Activated naive CD4-positive, alpha-beta T cell treated with anti-CD3 and anti-CD28 coated beads, Interleukin-2, amount 50 U/mL, for 24 hours (primary cell): ENCODE results near the gene FBXL12.

Experiments used
- H3K27ac Mint-ChIP-seq: one replicate; pipeline ENCODE4 v1.8.0; 2021; ENCODE audit warnings: mild to moderate bottlenecking, mixed read lengths
- H3K27me3 Mint-ChIP-seq: one replicate; pipeline ENCODE4 v1.8.0; 2021; ENCODE audit warnings: mixed read lengths
- H3K36me3 Mint-ChIP-seq: one replicate; pipeline ENCODE4 v1.8.0; 2021; ENCODE audit warnings: mixed read lengths
- H3K4me1 Mint-ChIP-seq: one replicate; pipeline ENCODE4 v1.8.0; 2021; ENCODE audit warnings: mixed read lengths
- H3K4me3 Mint-ChIP-seq: one replicate; pipeline ENCODE4 v1.8.0; 2021; ENCODE audit warnings: mild to moderate bottlenecking, mixed read lengths
- H3K9me3 Mint-ChIP-seq: one replicate; pipeline ENCODE4 v1.8.0; 2021; ENCODE audit warnings: mixed read lengths

Gene FBXL12

GRCh38 chr19:9818734-9819595 is at the start of gene FBXL12:
FBXL12 (minus strand) TSS chr19:9819079; CDS start chr19:9818813, 266 bp downstream.
- Mint-ChIP-seq H3K9me3 (no peaks in the 10 kb centered on the region), H3K27me3 (no peaks in the 10 kb centered on the region), H3K4me1 (peaks cover 40% of the 10 kb centered on the region), H3K4me3 (peak within 1 kb of the TSS; percentile 89), H3K36me3 (peaks cover 11% of the 10 kb centered on the region), H3K27ac (peak within 1 kb of the TSS; percentile 87)

- Mint-ChIP-seq H3K36me3 (no peaks in the 10 kb centered on the region), H3K4me1 (peaks cover 60% of the 10 kb centered on the region), H3K27me3 (no peaks in the 10 kb centered on the region), H3K9me3 (no peaks in the 10 kb centered on the region), H3K4me3 (no peak overlapping the region), H3K27ac (peak overlapping the region; percentile 62)
Measured at GRCh38 chr19:9865732-9866501, 47.0 kb upstream of the FBXL12 start.

GRCh38 chr19:9863759-9864158 is 44.9 kb upstream of the FBXL12 start:
- H3K4me3 Mint-ChIP-seq: peak overlapping the region; percentile 79
- no peaks in the 10 kb centered on the region for H3K36me3 Mint-ChIP-seq
- peak overlapping the region; percentile 88 for H3K27ac Mint-ChIP-seq
- H3K4me1 Mint-ChIP-seq: peaks cover 81% of the 10 kb centered on the region
- H3K27me3 Mint-ChIP-seq: no peaks in the 10 kb centered on the region
- H3K9me3 Mint-ChIP-seq: no peaks in the 10 kb centered on the region

GRCh38 chr19:9862938-9863337 is 44.1 kb upstream of the FBXL12 start:
- H3K4me1 Mint-ChIP-seq: peaks cover 89% of the 10 kb centered on the region
- H3K27ac Mint-ChIP-seq: peak overlapping the region; percentile 89
- no peaks in the 10 kb centered on the region for H3K27me3 Mint-ChIP-seq
- H3K36me3 Mint-ChIP-seq: no peaks in the 10 kb centered on the region
- peak overlapping the region; percentile 79 for H3K4me3 Mint-ChIP-seq
- no peaks in the 10 kb centered on the region for H3K9me3 Mint-ChIP-seq

GRCh38 chr19:9861503-9861902 is 42.6 kb upstream of the FBXL12 start:
- no peaks in the 10 kb centered on the region for H3K9me3 Mint-ChIP-seq
- no peaks in the 10 kb centered on the region for H3K36me3 Mint-ChIP-seq
- peaks cover 95% of the 10 kb centered on the region for H3K4me1 Mint-ChIP-seq
- H3K27me3 Mint-ChIP-seq: no peaks in the 10 kb centered on the region
- H3K4me3 Mint-ChIP-seq: no peak overlapping the region
- no peak overlapping the region for H3K27ac Mint-ChIP-seq

- H3K4me3 Mint-ChIP-seq: no peak overlapping the region
- H3K9me3 Mint-ChIP-seq: no peaks in the 10 kb centered on the region
- peak overlapping the region; percentile 4 for H3K27ac Mint-ChIP-seq
- H3K27me3 Mint-ChIP-seq: no peaks in the 10 kb centered on the region
- H3K36me3 Mint-ChIP-seq: no peaks in the 10 kb centered on the region
- peaks cover 94% of the 10 kb centered on the region for H3K4me1 Mint-ChIP-seq
Measured at GRCh38 chr19:9860407-9860806, 41.5 kb upstream of the FBXL12 start.

GRCh38 chr19:9858766-9859165 is 39.9 kb upstream of the FBXL12 start:
- H3K4me3 Mint-ChIP-seq: peak overlapping the region; percentile 89
- peak overlapping the region; percentile 97 for H3K27ac Mint-ChIP-seq
- peaks cover 86% of the 10 kb centered on the region for H3K4me1 Mint-ChIP-seq
- H3K9me3 Mint-ChIP-seq: no peaks in the 10 kb centered on the region
- peaks cover 1% of the 10 kb centered on the region for H3K36me3 Mint-ChIP-seq
- no peaks in the 10 kb centered on the region for H3K27me3 Mint-ChIP-seq

- peak overlapping the region; percentile 89 for H3K4me3 Mint-ChIP-seq
- H3K4me1 Mint-ChIP-seq: peaks cover 86% of the 10 kb centered on the region
- H3K36me3 Mint-ChIP-seq: peaks cover 2% of the 10 kb centered on the region
- H3K27me3 Mint-ChIP-seq: no peaks in the 10 kb centered on the region
- no peaks in the 10 kb centered on the region for H3K9me3 Mint-ChIP-seq
- H3K27ac Mint-ChIP-seq: peak overlapping the region; percentile 97
Measured at GRCh38 chr19:9857920-9858746, 39.3 kb upstream of the FBXL12 start.

GRCh38 chr19:9857076-9857721 is 38.3 kb upstream of the FBXL12 start:
- Mint-ChIP-seq H3K4me1 (peaks cover 86% of the 10 kb centered on the region), H3K4me3 (peak overlapping the region; percentile 89), H3K9me3 (no peaks in the 10 kb centered on the region), H3K36me3 (peaks cover 2% of the 10 kb centered on the region), H3K27ac (peak overlapping the region; percentile 97), H3K27me3 (no peaks in the 10 kb centered on the region)

GRCh38 chr19:9856609-9857008 is 37.7 kb upstream of the FBXL12 start:
- Mint-ChIP-seq H3K4me3 (peak overlapping the region; percentile 89), H3K4me1 (peaks cover 86% of the 10 kb centered on the region), H3K36me3 (peaks cover 2% of the 10 kb centered on the region), H3K27me3 (no peaks in the 10 kb centered on the region), H3K27ac (peak overlapping the region; percentile 96), H3K9me3 (no peaks in the 10 kb centered on the region)

GRCh38 chr19:9854282-9854846 is 35.5 kb upstream of the FBXL12 start:
- Mint-ChIP-seq H3K4me3 (no peak overlapping the region), H3K27me3 (no peaks in the 10 kb centered on the region), H3K4me1 (peaks cover 64% of the 10 kb centered on the region), H3K9me3 (no peaks in the 10 kb centered on the region), H3K27ac (peak overlapping the region; percentile 92), H3K36me3 (peaks cover 2% of the 10 kb centered on the region)

- no peak overlapping the region for H3K4me3 Mint-ChIP-seq
- peaks cover 50% of the 10 kb centered on the region for H3K4me1 Mint-ChIP-seq
- H3K9me3 Mint-ChIP-seq: no peaks in the 10 kb centered on the region
- peaks cover 2% of the 10 kb centered on the region for H3K36me3 Mint-ChIP-seq
- H3K27me3 Mint-ChIP-seq: no peaks in the 10 kb centered on the region
- H3K27ac Mint-ChIP-seq: no peak overlapping the region
Measured at GRCh38 chr19:9850235-9850959, 31.5 kb upstream of the FBXL12 start.

- no peaks in the 10 kb centered on the region for H3K9me3 Mint-ChIP-seq
- H3K4me1 Mint-ChIP-seq: peaks cover 56% of the 10 kb centered on the region
- no peak overlapping the region for H3K4me3 Mint-ChIP-seq
- no peaks in the 10 kb centered on the region for H3K27me3 Mint-ChIP-seq
- no peak overlapping the region for H3K27ac Mint-ChIP-seq
- peaks cover 2% of the 10 kb centered on the region for H3K36me3 Mint-ChIP-seq
Measured at GRCh38 chr19:9849791-9850190, 30.9 kb upstream of the FBXL12 start.

- Mint-ChIP-seq H3K4me3 (no peak overlapping the region), H3K27me3 (no peaks in the 10 kb centered on the region), H3K27ac (no peak overlapping the region), H3K4me1 (peaks cover 52% of the 10 kb centered on the region), H3K36me3 (peaks cover under 1% of the 10 kb centered on the region), H3K9me3 (no peaks in the 10 kb centered on the region)
Measured at GRCh38 chr19:9848762-9849161, 29.9 kb upstream of the FBXL12 start.
